ENCODE results near the gene CLEC19A.

The CLEC19A gene

GRCh38 chr16:19329932-19330331, 44.4 kb downstream of the CLEC19A start:
- no peak for DNase-seq

GRCh38 chr16:19330841-19331397, 45.4 kb downstream of the CLEC19A start:
- no peak for DNase-seq

GRCh38 chr16:19331794-19332193, 46.3 kb downstream of the CLEC19A start:
- DNase-seq = no peak

GRCh38 chr16:19338335-19338734, 52.8 kb downstream of the CLEC19A start:
- no peak for DNase-seq

- DNase-seq = no peak
These were observed 58.8 kb downstream of the CLEC19A start for GRCh38 chr16:19344224-19344801.

- DNase-seq = no peak
These were observed 59.4 kb downstream of the CLEC19A start for GRCh38 chr16:19344980-19345379.

- DNase-seq = no peak
These were observed 60.9 kb downstream of the CLEC19A start for GRCh38 chr16:19346335-19346922.

GRCh38 chr16:19348125-19348524, 62.6 kb downstream of the CLEC19A start:
- DNase-seq = no peak

- no peak for DNase-seq
These were observed 63.2 kb downstream of the CLEC19A start for GRCh38 chr16:19348578-19349315.

- DNase-seq = no peak
These were observed 68.8 kb downstream of the CLEC19A start for GRCh38 chr16:19354371-19354770.

GRCh38 chr16:19356024-19356952, 70.8 kb downstream of the CLEC19A start:
- DNase-seq = no peak

GRCh38 chr16:19359556-19359955, 74.0 kb downstream of the CLEC19A start:
- DNase-seq = no peak

Data from activated T-cell treated with anti-CD3 and anti-CD28 coated beads for 4 hours (primary cell).